NAMALWA (cell line): ENCODE data around the gene FZD10.

Experiments
- DNase-seq: peaks from one replicate; pipeline ENCODE4 v3.0.0-alpha.2; 2015; ENCODE audit warnings: low spot score

Gene FZD10

DNA sequence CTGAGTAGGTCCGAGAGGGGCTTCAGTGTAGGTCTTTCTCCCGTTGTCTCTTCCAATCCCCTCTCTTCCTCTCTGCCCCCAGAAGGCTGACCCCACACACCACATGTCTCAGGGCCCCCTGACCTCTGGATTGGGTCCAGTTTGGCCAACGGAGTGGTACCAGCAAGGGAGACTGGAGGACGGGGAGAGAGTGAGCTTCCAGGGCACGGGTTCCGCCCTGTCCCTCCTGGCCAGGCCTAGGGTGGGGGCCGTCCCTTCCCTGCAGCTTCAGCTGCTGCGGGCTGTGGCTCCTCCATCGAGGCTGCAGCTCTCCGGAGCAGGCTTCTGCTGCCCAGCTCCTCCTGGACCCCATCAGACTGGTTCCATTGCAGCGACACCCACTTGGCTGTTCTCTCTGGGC is 17.4 kb downstream of the FZD10 start:
- no peak for DNase-seq

DNA sequence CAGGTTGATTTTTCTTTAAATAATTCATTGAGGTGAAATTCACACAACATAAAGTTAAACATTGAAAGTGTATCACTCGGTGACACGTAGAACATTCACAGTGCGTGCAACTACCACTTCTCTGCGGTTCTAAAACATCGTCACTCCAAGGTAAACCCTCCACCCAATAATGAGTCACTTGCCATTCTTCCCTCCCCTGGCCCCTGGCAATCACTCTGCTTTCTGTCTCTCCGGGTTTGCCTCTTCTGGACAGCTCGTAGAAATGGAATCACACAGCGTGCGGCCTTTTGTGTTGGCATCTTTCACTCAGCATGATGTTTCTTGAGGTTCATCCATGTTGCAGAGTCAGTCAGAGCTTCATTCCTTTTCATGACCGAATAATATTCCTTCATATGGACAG is 18.9 kb downstream of the FZD10 start:
- DNase-seq = no peak

DNA sequence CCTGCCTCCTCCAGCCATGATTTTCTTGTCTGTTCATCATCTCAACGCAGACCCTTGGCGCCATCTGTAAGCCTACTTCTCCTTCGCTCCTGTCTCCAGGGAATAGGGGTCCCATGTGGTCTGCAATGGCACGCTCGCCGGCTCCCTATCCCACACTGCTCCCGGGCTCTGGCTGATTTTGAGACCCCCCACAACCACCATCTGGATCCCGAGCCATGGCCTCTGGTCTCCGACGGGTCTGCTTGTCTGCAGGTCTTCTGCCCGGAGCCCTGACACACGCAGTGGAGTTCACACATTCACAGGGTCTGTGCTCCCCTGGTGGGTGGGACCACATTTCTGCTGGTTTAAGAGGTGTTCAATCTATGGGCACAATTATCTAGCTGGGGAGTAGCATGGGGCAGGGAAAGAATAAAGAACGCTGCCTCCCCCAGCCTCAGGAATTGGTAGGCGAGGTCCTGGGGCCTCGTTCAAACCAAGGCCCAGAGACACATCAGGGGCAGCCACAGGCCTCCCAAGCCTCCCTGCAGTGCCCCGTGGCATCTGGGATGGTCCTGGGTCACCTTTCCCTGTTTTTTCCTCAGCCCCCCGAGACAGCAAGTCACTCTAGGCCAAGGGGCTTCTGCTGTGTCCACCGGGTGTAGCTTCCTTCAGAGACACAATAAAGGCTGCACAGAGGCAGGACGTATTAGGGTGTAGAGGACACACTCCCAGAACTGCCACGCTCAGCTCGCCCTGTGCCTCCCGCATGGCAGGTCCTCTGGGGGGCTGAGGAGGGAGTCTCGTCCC is 21.5 kb downstream of the FZD10 start:
- no peak for DNase-seq

DNA sequence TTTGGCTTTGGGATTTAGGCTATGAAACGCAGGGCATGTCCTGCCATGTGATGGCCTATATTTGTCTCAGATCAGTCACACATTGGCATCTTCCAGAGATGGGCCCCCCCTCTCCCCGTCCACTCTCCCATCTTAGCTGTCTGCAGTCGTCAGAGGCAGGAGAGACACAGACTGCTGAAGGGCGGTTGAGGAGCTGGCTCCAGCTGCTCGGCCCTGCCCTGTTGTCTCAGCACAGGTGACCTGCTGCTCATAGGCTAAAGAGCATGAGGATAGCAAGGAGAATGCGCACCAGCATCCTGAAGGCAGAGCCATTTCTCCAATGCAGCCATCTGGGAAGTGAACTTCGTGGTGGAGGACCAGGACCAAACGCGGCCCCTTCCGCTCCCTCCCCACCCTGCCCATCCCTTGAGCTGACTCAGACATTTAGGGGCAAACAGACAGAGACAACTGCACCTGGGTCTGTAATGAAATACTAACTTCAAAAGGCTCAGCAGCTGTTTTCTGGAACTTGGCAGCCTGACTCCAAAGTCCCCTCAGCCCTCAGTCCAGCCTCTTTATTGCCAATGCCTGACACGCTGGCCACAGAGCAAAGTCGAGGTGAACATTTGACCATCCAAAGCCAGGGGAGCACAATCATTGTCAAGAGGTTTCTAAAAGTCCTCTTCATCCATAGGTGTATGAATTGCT is 22.3 kb downstream of the FZD10 start:
- DNase-seq = no peak

GRCh38 chr12:130185455-130186391 is 23.5 kb downstream of the FZD10 start:
- DNase-seq = no peak

DNA sequence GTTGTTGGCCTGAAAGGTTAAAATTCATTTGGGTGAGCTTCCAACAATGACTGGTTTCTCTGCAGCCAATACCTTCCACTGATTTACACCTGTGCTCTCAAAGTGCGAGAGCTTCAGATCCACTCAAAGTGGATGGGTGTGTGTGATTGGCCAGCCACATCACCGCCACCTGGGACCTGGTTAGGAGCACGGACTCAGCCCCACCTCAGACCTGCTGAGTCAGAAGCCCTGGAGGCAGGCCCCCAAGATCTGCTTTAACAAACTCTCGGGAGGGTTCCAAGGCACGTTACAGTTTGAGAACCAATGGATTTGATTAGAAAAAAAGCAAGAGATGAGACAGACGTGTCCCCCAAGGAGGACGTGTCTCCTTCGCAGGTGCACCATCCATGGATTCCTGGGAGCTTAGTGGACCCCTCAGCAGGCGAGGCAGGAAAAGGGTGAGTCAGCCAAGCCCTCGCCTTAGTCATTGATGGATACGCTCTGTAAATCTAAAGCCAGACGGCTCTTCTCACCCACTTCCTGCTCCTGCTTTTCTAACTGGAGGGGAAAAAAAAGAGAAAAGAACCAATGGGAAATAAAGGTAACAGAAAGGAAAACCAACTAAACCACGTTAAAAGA is 24.5 kb downstream of the FZD10 start:
- DNase-seq = no peak

DNA sequence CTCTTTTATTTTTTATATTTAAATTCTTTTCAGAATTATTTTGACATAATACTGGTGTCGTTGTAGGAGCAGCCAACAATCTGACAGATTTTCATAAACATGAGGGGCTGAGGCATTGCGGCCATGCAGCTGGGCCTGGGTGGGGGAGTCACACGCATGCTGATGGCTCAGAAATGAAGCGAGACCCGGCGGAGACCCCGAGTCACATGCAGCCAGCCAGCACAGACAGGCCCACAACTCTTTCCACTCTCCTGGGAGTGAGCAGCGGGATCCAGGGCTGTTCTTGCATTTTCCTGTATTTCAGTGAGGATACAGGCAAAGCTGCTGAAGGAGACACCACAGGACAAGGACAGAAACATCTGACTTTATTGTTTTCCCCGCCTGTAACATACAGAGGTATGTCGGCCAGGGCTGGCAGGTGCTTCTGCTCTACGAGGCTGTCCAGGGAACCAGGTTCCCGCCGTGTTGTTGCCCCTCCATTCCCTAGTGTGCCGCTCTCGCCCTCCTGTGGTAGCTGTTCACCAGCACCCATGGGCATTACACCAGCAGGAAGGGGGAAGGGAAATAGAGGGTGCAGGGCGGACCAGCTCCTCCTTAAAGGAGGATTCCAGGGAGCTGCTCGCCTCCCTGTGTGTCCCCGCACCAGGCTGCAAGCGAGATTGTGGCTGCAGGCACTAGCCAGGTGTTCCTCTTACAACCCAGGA is 30.5 kb downstream of the FZD10 start:
- DNase-seq = no peak

DNA sequence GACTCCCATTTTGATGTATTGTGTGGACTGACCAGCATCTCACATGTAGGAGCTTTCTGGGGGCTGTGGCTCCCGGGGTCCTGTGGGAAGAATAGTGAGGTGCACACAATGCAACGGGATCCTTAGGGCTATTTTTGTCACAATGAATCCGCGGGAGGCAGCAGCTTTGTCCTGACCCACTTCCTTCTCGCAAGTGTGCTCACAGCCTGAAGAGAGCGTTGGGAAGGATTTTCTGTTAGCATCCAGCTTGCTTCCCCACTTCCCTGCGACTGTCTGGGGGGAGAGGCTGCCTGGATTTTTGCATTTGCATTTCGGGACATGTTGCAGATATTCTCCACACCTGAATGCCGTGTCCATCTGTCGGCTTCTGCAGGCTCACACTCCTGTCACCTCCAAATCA is 31.9 kb downstream of the FZD10 start:
- no peak for DNase-seq

- no peak for DNase-seq
Observed at GRCh38 chr12:130195369-130195768, 33.1 kb downstream of the FZD10 start.

DNA sequence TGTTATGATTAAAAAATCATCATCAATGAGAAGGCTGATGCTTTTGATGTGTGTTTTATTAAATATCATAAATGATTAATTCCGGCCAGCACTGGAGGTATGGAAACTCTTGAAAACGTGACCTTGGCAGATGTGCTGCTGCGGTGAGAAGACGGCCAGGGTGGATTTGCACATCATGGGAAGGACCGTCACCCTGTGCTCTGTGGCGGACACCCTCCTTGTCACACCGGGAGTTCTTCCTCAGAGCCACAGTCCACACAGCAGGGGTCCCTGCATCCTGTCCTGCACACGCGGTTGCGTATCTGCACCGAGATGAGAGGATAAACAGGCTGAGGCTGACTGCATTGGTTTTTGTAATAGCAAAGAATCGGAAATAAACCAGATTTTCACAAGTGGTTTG is 33.5 kb downstream of the FZD10 start:
- no peak for DNase-seq

GRCh38 chr12:130196827-130197226 is 34.6 kb downstream of the FZD10 start:
- DNase-seq = no peak

- DNase-seq = no peak
Observed at GRCh38 chr12:130198026-130198662, 35.9 kb downstream of the FZD10 start.

- DNase-seq = no peak
Observed at GRCh38 chr12:130198663-130199060, 36.4 kb downstream of the FZD10 start.

DNA sequence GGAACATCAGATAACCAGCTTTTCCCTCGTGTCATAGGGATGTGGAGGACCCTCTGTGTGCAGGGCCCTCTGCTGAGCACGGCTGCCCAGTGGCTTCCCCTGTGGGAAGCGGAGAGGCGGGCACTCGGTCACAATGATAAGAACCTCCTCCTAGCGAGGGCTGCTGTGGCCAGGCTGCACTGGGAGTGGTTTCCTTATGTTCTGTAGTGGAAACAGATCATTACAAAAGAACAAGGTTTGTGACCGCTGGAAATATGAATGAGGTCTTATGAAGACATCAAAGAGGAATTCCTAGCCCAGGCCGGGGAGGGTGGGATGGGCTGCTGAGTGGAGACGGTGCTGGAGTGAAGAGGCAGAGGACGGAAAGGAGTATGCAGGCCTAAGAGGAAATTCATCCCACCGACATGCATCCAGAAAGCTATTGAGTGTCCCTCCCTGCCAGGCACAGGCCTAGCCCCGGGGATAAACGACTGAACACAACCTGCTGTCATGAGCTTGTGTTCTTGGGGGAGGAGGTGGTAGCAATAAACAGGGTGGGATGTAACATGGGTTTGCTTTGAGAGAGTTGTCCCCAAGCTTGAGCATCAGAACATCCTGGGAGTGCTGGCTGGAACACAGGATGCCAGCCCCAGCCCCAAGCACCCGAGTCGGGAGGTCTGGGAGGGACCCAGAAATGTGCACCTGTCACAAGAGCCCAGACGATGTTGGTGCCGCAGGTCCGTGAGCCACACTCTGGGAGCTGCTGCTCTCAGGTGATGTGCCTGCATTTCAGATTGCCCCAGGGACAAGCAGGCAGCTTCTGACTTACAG is 37.5 kb downstream of the FZD10 start:
- no peak for DNase-seq

- no peak for DNase-seq
Observed at GRCh38 chr12:130200445-130200844, 38.2 kb downstream of the FZD10 start.

DNA sequence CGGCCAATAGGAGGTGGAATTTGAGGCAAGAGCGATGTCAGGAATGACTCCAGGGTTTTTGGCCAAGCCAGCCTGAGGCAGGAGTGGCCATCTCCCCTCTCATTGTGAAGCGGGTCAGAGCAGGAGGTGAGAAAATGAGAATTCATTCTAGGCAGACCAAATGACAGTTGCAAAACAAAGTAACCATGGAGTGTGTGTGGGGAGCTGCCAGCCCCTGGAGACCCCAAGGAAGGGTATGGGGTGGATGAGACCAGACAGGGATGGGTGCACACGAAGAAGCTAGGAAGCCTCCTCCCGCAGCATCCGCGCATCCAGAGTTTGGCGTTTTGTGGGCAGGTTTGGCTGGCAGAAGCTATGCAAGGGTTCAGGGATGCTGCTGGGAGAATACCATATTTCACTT is 38.8 kb downstream of the FZD10 start:
- no peak for DNase-seq

- DNase-seq = no peak
Observed at GRCh38 chr12:130202201-130202600, 39.9 kb downstream of the FZD10 start.

DNA sequence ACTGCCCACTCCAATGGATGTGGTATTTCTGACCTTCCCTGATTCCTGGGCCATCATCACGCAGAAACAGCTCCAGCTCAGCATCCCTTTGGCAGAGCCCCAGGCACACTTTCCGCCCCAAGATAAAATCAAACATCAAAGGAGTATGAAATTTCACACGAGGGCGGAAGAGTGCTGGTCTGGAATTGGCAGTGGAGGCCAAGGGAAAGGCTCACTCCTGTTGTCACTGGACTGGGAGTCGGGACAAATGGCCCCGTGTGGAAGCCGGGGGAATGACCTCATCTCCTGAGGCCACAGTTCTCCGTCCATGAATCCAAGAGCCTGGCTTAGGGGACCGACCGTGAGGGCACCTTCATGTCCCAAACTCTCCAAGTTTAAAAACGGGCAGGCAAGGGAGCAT is 40.9 kb downstream of the FZD10 start:
- DNase-seq = no peak

GRCh38 chr12:130204541-130204953 is 42.3 kb downstream of the FZD10 start:
- DNase-seq = no peak

GRCh38 chr12:130205495-130205894 is 43.2 kb downstream of the FZD10 start:
- DNase-seq = no peak
